GM12892 (cell line): Measurements from ENCODE around the gene ENPP5.
A peak's percentile ranks its signal among the peaks of the same experiment; 100 is the strongest.
"Not testable (repeated sequence)": the region's sequence is repeated elsewhere in the genome, so short reads cannot be mapped to it uniquely, and the experiment has no call there.

Experiments
- DNase-seq: peaks from one replicate; pipeline ENCODE4 v3.0.0; 2011; ENCODE audit not compliant: insufficient read length
- FAIRE-seq: peaks from 2 replicates; lab custom pipeline; 2011; peaks lifted over from hg19 to GRCh38; lab: Jason Lieb, UNC
- POLR2A ChIP-seq: IDR thresholded peaks from 2 replicates; pipeline ENCODE4 v1.6.1; 2011; ENCODE audit warnings: low read depth, low read length, control low read depth
- POLR2AphosphoS5 ChIP-seq: IDR thresholded peaks from 2 replicates; pipeline ENCODE4 v1.6.1; 2011; ENCODE audit warnings: low read depth, low read length, control low read depth
- TAF1 ChIP-seq: IDR thresholded peaks from 2 replicates; pipeline ENCODE4 v1.6.1; 2011; ENCODE audit warnings: low read depth, mild to moderate bottlenecking, control low read depth, low read length, borderline replicate concordance

The ENPP5 gene

DNA sequence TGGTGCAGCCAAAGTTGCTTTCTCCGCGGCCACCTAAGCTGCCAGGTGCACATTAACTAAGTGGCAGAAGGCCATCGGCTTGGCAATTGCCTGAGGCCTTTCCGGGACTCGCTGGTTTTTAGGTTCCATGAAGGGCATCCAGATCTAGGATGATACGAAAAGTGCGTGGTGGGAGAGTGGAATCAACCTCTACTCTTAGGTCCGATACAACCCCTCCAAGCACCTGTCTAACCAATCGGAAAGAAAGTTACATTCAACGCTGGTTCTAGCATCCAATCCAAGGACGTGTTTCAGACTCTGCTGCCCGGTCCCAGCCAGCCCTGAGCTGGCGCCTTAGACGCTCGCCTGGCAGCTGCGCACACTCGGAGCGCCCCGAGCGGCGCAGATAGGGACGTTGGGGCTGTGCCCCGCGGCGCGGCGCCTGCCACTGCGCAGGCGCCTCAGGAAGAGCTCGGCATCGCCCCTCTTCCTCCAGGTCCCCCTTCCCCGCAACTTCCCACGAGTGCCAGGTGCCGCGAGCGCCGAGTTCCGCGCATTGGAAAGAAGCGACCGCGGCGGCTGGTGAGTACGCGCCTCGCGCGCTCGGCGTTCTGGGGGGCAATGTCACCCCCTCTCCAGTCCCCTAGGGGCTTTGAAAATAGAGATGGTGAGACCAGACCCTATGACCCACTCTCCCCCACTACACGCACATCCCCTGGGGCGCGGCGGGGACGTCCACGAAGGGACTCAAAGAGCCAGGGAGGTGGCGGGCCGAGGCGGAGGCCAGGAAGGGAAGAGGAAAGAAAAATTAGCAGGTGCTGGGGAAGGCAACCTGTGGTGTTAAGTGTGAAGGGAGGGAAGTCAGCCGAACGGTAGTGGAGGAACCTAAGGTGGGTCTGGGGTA, 40.9 kb downstream of the ENPP5 start, which contains the start of gene ENPP4:
Gene ENPP4 (plus strand): TSS at position 361 of the 883 bp plus-strand sequence. CDS start 9,595 bp downstream, outside the sequence.
- no peak for TF ChIP-seq TAF1
- peak; percentile 51 for TF ChIP-seq POLR2A
- no peak for TF ChIP-seq POLR2AphosphoS5
- FAIRE-seq (peak; percentile 100), DNase-seq (peak; percentile 90)

GRCh38 chr6:46129291-46129628, 41.5 kb downstream of the ENPP5 start:
- TF ChIP-seq TAF1 (no peak), POLR2A (no peak), POLR2AphosphoS5 (no peak)
- DNase-seq (no peak), FAIRE-seq (no peak)

DNA sequence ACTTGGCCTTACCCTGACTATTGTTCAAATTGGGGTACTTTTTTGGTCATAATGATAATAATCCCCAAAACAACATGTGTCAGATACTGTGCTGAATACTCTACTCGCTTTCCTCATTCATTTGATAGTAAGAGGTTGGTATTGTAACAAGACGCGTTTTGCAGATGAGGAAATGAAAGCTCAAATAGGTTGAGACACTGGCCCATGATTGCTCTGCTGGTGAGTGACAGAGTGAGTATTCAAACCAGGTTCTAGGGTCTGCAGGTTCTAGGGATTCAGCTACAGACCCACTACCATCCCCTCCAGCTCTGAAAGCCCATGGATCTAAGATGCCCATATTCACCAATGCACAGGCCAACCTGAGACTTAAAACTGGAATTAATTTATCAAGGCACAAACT, 42.3 kb downstream of the ENPP5 start:
- TF ChIP-seq TAF1 (no peak), POLR2AphosphoS5 (no peak), POLR2A (no peak)
- DNase-seq: no peak
- peak; percentile 89 for FAIRE-seq

GRCh38 chr6:46119679-46120078, 51.1 kb downstream of the ENPP5 start:
- not testable (repeated sequence) for FAIRE-seq, DNase-seq

- no peak for FAIRE-seq
- no peak for TF ChIP-seq TAF1
- no peak for TF ChIP-seq POLR2AphosphoS5
- no peak for TF ChIP-seq POLR2A
Measured at GRCh38 chr6:46118836-46119235, 51.9 kb downstream of the ENPP5 start.

GRCh38 chr6:46118157-46118556, 52.6 kb downstream of the ENPP5 start:
- DNase-seq: no peak
- FAIRE-seq: no peak
- no peak for TF ChIP-seq POLR2AphosphoS5
- no peak for TF ChIP-seq TAF1
- TF ChIP-seq POLR2A: no peak

More at GRCh38 chr6:46118836-46119235, 51.9 kb downstream of the ENPP5 start:
- no peak for DNase-seq

DNA sequence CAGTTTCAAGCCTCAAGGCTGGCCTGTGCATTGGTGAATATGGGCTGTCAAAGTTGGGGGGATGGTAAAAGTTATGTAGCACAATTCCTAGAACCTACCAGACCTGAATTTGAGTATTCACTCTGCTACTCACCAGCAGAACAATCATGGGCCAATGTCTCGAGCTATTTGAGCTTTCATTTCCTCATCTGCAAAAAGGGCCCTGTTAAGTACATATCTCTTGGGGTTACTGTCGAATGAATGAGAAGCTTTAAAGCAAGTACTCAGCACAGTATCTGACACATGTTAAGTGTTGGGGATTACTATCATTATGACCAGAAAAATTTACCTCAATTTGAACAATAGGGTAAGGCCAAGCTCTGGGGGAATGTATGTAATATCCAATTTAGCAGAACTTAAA, 54.5 kb downstream of the ENPP5 start:
- no peak for TF ChIP-seq TAF1
- TF ChIP-seq POLR2AphosphoS5: no peak
- no peak for TF ChIP-seq POLR2A
- FAIRE-seq (no peak), DNase-seq (no peak)

GRCh38 chr6:46115634-46116033, 55.1 kb downstream of the ENPP5 start:
- FAIRE-seq (no peak), DNase-seq (no peak)
- no peak for TF ChIP-seq POLR2AphosphoS5
- no peak for TF ChIP-seq TAF1
- no peak for TF ChIP-seq POLR2A

DNA sequence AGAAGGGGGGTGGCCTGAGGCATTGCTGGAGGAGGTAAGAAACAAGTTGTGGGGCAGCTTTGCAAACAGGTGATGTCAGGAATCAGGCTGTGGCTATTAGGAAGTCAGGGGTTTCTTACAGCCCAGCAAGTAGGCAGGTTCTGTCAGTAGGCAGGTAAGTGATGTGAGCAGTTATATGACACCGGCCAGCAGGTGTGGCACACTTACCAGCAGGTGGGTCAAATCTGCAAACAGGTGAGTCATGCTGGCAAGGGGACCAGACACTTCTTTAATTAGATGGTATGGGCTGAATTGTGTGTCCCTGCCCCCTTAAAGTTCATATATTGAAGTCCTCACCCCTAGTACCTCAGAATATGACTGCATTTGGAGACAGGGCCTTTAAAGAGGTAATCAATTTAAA, 57.4 kb downstream of the ENPP5 start:
- DNase-seq (no peak), FAIRE-seq (no peak)
- TF ChIP-seq TAF1 (no peak), POLR2AphosphoS5 (no peak), POLR2A (no peak)
